ENCODE data around the gene DRC3.

DNA sequence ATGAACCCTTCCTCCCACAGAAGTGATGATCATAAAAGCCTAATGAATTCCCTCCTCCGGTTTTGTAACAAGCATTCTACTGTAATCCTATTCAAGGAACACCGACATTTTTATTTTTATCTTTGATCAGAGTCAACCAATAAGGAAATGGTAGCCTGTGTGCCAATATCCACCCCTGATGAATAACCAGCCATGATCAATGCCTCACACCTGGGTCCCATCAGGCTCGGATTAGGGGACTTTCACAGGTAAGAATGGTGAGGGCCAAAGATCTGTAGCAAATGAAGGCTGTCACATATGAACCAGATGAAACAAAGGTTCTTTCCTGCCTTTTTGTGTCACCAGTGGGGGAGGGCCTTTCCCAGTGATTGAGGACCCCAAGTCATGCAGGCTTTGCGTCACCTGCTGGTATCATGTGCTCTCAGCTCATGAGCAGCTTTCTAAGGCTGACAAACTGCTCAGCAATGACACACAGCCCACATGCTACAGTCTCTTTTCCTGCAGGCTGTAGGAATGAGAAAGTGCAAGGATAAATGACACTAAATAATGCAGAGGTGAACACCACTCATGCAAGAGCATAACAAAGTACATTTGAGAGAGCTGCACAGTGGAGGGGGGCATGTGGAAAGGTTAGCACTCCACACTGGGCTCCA, 35.3 kb upstream of the DRC3 start:
- TF ChIP-seq, protein P1, sequence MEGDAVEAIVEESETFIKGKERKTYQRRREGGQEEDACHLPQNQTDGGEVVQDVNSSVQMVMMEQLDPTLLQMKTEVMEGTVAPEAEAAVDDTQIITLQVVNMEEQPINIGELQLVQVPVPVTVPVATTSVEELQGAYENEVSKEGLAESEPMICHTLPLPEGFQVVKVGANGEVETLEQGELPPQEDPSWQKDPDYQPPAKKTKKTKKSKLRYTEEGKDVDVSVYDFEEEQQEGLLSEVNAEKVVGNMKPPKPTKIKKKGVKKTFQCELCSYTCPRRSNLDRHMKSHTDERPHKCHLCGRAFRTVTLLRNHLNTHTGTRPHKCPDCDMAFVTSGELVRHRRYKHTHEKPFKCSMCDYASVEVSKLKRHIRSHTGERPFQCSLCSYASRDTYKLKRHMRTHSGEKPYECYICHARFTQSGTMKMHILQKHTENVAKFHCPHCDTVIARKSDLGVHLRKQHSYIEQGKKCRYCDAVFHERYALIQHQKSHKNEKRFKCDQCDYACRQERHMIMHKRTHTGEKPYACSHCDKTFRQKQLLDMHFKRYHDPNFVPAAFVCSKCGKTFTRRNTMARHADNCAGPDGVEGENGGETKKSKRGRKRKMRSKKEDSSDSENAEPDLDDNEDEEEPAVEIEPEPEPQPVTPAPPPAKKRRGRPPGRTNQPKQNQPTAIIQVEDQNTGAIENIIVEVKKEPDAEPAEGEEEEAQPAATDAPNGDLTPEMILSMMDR (IDR thresholded peaks at IDR 0.05; ENCODE audit: low read depth, low read length, missing input control) = no peak
- TF ChIP-seq GABPA (IDR thresholded peaks at IDR 0.05 in 1 of 2, conservative IDR thresholded peaks at IDR 0.05 in 1 of 2) (no peak), SP1 (IDR thresholded peaks at IDR 0.05) (no peak), ZBTB33 (IDR thresholded peaks at IDR 0.05) (no peak), MAX (IDR thresholded peaks at IDR 0.05) (no peak), TAF1 (conservative IDR thresholded peaks at IDR 0.05) (no peak), FOXA1 (IDR thresholded peaks at IDR 0.05) (no peak), RXRA (IDR thresholded peaks at IDR 0.05) (no peak), YY1 (IDR thresholded peaks at IDR 0.05) (no peak), RAD21 (IDR thresholded peaks at IDR 0.05) (no peak)
- TF ChIP-seq, protein P2, sequence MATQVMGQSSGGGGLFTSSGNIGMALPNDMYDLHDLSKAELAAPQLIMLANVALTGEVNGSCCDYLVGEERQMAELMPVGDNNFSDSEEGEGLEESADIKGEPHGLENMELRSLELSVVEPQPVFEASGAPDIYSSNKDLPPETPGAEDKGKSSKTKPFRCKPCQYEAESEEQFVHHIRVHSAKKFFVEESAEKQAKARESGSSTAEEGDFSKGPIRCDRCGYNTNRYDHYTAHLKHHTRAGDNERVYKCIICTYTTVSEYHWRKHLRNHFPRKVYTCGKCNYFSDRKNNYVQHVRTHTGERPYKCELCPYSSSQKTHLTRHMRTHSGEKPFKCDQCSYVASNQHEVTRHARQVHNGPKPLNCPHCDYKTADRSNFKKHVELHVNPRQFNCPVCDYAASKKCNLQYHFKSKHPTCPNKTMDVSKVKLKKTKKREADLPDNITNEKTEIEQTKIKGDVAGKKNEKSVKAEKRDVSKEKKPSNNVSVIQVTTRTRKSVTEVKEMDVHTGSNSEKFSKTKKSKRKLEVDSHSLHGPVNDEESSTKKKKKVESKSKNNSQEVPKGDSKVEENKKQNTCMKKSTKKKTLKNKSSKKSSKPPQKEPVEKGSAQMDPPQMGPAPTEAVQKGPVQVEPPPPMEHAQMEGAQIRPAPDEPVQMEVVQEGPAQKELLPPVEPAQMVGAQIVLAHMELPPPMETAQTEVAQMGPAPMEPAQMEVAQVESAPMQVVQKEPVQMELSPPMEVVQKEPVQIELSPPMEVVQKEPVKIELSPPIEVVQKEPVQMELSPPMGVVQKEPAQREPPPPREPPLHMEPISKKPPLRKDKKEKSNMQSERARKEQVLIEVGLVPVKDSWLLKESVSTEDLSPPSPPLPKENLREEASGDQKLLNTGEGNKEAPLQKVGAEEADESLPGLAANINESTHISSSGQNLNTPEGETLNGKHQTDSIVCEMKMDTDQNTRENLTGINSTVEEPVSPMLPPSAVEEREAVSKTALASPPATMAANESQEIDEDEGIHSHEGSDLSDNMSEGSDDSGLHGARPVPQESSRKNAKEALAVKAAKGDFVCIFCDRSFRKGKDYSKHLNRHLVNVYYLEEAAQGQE (IDR thresholded peaks at IDR 0.05) = no peak
- TF ChIP-seq, protein P3, sequence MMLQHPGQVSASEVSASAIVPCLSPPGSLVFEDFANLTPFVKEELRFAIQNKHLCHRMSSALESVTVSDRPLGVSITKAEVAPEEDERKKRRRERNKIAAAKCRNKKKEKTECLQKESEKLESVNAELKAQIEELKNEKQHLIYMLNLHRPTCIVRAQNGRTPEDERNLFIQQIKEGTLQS (IDR thresholded peaks at IDR 0.05) = no peak
